A172 (cell line): ENCODE measurements around the gene CP. TPM values are rescaled to one million over a fixed set of nuclear protein-coding genes. Genes with fewer than 3 reads are reported as not detected.
"Not testable (repeated sequence)": the region's sequence is repeated elsewhere in the genome, so short reads cannot be mapped to it uniquely, and the experiment has no call there.

Experiments used
- DNase-seq: peaks from one replicate; pipeline ENCODE4 v3.0.0-alpha.2; 2015; ENCODE audit warnings: low spot score
- total RNA-seq: library from RNA; depleted of rRNA; stranded (reverse); fragments of >200 nt; shearing (Covaris generic); gene quantifications from 2 replicates; pipeline ENCODE4 v1.2.3, GENCODE V29; 2014; rRNA removed

Gene CP
- total RNA-seq, result not detected in 2 replicates

GRCh38 chr3:149221783-149222517 lies at the start of gene CP:
Gene CP (minus strand): TSS chr3:149221829. CDS start chr3:149221792, 37 bp downstream.
- DNase-seq, result no peak

GRCh38 chr3:149270180-149270579 lies 48.6 kb upstream of the CP start:
- DNase-seq, result no peak

GRCh38 chr3:149269687-149270086 lies 48.1 kb upstream of the CP start:
- DNase-seq, result no peak

GRCh38 chr3:149267565-149267964 lies 45.9 kb upstream of the CP start:
- DNase-seq, result no peak

- DNase-seq, result no peak
Observed at GRCh38 chr3:149266736-149267135, 45.1 kb upstream of the CP start.

- DNase-seq, result no peak
Observed at GRCh38 chr3:149263856-149264255, 42.2 kb upstream of the CP start.

GRCh38 chr3:149258714-149259113 lies 37.1 kb upstream of the CP start:
- no peak for DNase-seq

GRCh38 chr3:149258298-149258697 lies 36.7 kb upstream of the CP start:
- no peak for DNase-seq

- DNase-seq, result no peak
Observed at GRCh38 chr3:149252272-149252671, 30.6 kb upstream of the CP start.

GRCh38 chr3:149251186-149251585 lies 29.6 kb upstream of the CP start:
- no peak for DNase-seq

GRCh38 chr3:149247929-149248691 lies 26.5 kb upstream of the CP start:
- DNase-seq, result no peak

- no peak for DNase-seq
Observed at GRCh38 chr3:149247008-149247710, 25.5 kb upstream of the CP start.

GRCh38 chr3:149245738-149246451 lies 24.3 kb upstream of the CP start:
- peak; percentile 31 for DNase-seq

- DNase-seq, result no peak
Observed at GRCh38 chr3:149243540-149243939, 21.9 kb upstream of the CP start.

GRCh38 chr3:149239357-149239936 lies 17.8 kb upstream of the CP start:
- DNase-seq, result no peak

- DNase-seq, result not testable (repeated sequence)
Observed at GRCh38 chr3:149238268-149238667, 16.6 kb upstream of the CP start.

GRCh38 chr3:149235599-149236424 lies 14.2 kb upstream of the CP start:
- no peak for DNase-seq

- peak; percentile 51 for DNase-seq
Observed at GRCh38 chr3:149234671-149235245, 13.1 kb upstream of the CP start.

- DNase-seq, result no peak
Observed at GRCh38 chr3:149233323-149233722, 11.7 kb upstream of the CP start.

GRCh38 chr3:149231871-149232270 lies 10.2 kb upstream of the CP start:
- DNase-seq, result no peak
